Measurements from ENCODE around the gene EXT2. TPM values are rescaled to one million over a fixed set of nuclear protein-coding genes. Genes with fewer than 3 reads are reported as not detected.

The EXT2 gene
- total RNA-seq, 1 experiment from 2014 or later, result 259 TPM

- peak; percentile 50 for DNase-seq (ENCODE audit: low read depth)
These were observed 38.0 kb downstream of the EXT2 start for GRCh38 chr11:44133335-44133946.

GRCh38 chr11:44134625-44135024 is 39.1 kb downstream of the EXT2 start:
- DNase-seq (ENCODE audit: low read depth), result no peak

GRCh38 chr11:44136176-44136945 is 40.9 kb downstream of the EXT2 start:
- DNase-seq (ENCODE audit: low read depth), result no peak

- no peak for DNase-seq (ENCODE audit: low read depth)
These were observed 41.6 kb downstream of the EXT2 start for GRCh38 chr11:44137057-44137456.

- peak; percentile 55 for DNase-seq (ENCODE audit: low read depth)
These were observed 42.8 kb downstream of the EXT2 start for GRCh38 chr11:44138286-44138685.

GRCh38 chr11:44138980-44139379 is 43.5 kb downstream of the EXT2 start:
- DNase-seq (ENCODE audit: low read depth), result peak; percentile 41

GRCh38 chr11:44139565-44140330 is 44.3 kb downstream of the EXT2 start:
- no peak for DNase-seq (ENCODE audit: low read depth)

- DNase-seq (ENCODE audit: low read depth), result no peak
These were observed 44.9 kb downstream of the EXT2 start for GRCh38 chr11:44140372-44140771.

- no peak for DNase-seq (ENCODE audit: low read depth)
These were observed 45.3 kb downstream of the EXT2 start for GRCh38 chr11:44140805-44141204.

GRCh38 chr11:44143987-44144909 is 48.8 kb downstream of the EXT2 start:
- peak; percentile 96 for DNase-seq (ENCODE audit: low read depth)

- DNase-seq (ENCODE audit: low read depth), result no peak
These were observed 49.7 kb downstream of the EXT2 start for GRCh38 chr11:44145011-44145775.

- no peak for DNase-seq (ENCODE audit: low read depth)
These were observed 51.5 kb downstream of the EXT2 start for GRCh38 chr11:44146931-44147330.

GRCh38 chr11:44147751-44148150 is 52.3 kb downstream of the EXT2 start:
- DNase-seq (ENCODE audit: low read depth), result no peak

- DNase-seq (ENCODE audit: low read depth), result no peak
These were observed 54.2 kb downstream of the EXT2 start for GRCh38 chr11:44149651-44150050.

GRCh38 chr11:44150401-44150800 is 54.9 kb downstream of the EXT2 start:
- no peak for DNase-seq (ENCODE audit: low read depth)

- DNase-seq (ENCODE audit: low read depth), result no peak
These were observed 61.5 kb downstream of the EXT2 start for GRCh38 chr11:44157019-44157418.

- no peak for DNase-seq (ENCODE audit: low read depth)
These were observed 62.9 kb downstream of the EXT2 start for GRCh38 chr11:44158384-44158783.

- DNase-seq (ENCODE audit: low read depth), result no peak
These were observed 64.6 kb downstream of the EXT2 start for GRCh38 chr11:44159848-44160721.

- DNase-seq (ENCODE audit: low read depth), result no peak
These were observed 66.5 kb downstream of the EXT2 start for GRCh38 chr11:44162004-44162403.

- no peak for DNase-seq (ENCODE audit: low read depth)
These were observed 67.2 kb downstream of the EXT2 start for GRCh38 chr11:44162662-44163061.

Data from M059J (cell line).